Upper lobe of left lung (tissue), 4 donors: Measurements from ENCODE around the gene MYO3B.

Source experiments
- EP300 ChIP-seq, 4 donors: sonication (generic); formaldehyde crosslinking; IDR thresholded peaks; one replicate each; pipeline ENCODE4 v1.5.1; 2017; ENCODE audit warnings: antibody characterized with exemption in 4 of 4, control low read depth in 2 of 4
- POLR2A ChIP-seq, 4 donors: fragments of 450-650 bp; IDR thresholded peaks; one replicate each; pipeline ENCODE4 v1.5.1; 2016 to 2017; ENCODE audit warnings: antibody characterized with exemption in 4 of 4, mild to moderate bottlenecking in 2 of 4
- POLR2AphosphoS5 ChIP-seq, 2 donors: sonication (generic); formaldehyde crosslinking; IDR thresholded peaks; one replicate each; pipeline ENCODE4 v1.5.1; 2017; ENCODE audit warnings: antibody characterized with exemption in 2 of 2
- TF ChIP-seq, protein P1 (sequence below), 6 experiments: fragments of 450-650 bp in 4 of 6; fragments of 200-600 bp in 2 of 6; sonication (generic) in 2 of 6; IDR thresholded peaks; one replicate each; pipeline ENCODE4 v1.5.1; 2016 to 2019; ENCODE audit warnings: antibody characterized with exemption in 6 of 6

DNA sequence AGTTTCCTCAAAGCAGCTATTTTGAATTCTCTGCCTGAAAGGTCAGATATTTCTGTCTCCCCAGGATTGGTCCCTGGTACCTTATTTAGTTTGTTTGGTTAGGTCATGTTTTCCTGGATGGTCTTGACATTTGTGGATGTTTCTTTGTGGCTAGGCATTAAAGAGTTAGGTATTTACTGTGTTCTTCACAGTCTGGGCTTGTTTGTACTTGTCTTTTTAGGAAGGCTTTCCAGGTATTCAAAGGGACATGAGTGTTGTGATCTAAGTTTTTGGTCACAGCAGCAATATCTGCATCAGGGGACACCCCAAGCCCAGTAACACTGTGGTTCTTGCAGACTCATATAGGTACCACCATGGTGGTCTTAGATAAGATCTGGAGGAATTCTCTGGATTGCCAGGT, 11.8 kb downstream of the MYO3B start:
- TF ChIP-seq, protein P1, sequence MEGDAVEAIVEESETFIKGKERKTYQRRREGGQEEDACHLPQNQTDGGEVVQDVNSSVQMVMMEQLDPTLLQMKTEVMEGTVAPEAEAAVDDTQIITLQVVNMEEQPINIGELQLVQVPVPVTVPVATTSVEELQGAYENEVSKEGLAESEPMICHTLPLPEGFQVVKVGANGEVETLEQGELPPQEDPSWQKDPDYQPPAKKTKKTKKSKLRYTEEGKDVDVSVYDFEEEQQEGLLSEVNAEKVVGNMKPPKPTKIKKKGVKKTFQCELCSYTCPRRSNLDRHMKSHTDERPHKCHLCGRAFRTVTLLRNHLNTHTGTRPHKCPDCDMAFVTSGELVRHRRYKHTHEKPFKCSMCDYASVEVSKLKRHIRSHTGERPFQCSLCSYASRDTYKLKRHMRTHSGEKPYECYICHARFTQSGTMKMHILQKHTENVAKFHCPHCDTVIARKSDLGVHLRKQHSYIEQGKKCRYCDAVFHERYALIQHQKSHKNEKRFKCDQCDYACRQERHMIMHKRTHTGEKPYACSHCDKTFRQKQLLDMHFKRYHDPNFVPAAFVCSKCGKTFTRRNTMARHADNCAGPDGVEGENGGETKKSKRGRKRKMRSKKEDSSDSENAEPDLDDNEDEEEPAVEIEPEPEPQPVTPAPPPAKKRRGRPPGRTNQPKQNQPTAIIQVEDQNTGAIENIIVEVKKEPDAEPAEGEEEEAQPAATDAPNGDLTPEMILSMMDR (IDR thresholded peaks at IDR 0.05), result no peak
- TF ChIP-seq POLR2AphosphoS5 (IDR thresholded peaks at IDR 0.05) (no peak), EP300 (IDR thresholded peaks at IDR 0.05) (no peak), POLR2A (IDR thresholded peaks at IDR 0.05) (no peak)
